SH-SY5Y (cell line): ENCODE results near the gene TCFL5.

ENCODE experiments used
- GATA2 ChIP-seq: IDR thresholded peaks from 2 replicates; pipeline ENCODE4 v1.6.1; 2011; ENCODE audit warnings: mild to moderate bottlenecking, low read depth, low read length
- GATA3 ChIP-seq: IDR thresholded peaks from 2 replicates; pipeline ENCODE4 v1.6.1; 2011; ENCODE audit warnings: low read depth, mild to moderate bottlenecking, low read length, moderate library complexity

The TCFL5 gene

DNA sequence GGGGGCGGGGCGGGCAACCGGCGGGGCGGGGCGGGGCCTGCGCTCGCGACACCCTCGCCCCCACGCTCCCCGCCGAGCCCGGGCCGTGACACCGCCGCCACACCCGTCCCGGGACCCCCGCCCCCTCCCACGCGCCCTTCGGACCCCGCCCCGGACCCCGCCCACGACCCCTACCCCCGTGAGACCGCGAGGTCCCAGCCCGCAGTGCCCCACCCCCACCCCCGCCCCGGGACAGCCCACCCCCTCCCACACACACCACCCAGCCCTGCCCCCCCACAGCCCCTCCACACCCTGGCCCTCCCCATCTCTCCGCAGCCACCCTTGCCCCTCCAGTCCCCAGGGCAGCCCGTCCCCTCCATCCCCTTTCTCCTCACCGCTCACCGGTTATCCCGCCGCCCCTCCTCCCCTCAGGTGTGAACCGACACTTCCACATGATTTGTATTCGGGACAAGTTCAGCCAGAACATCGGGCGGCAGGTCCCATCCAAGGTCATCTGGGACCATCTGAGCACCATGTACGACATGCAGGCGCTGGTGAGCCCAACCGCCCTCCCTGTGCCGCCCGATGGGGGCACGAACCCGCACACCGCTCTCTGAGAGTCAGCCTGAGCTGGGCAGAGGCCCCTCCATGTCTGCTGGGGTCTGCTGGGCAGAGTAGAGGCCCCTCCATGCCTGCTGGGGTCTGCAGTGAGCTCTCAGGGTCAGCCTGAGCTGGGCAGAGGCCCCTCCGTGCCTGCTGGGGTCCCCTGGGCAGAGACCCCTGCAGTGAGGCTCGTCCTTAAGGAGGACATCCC, 64.7 kb downstream of the TCFL5 start:
- TF ChIP-seq GATA3 (no peak), GATA2 (no peak)

DNA sequence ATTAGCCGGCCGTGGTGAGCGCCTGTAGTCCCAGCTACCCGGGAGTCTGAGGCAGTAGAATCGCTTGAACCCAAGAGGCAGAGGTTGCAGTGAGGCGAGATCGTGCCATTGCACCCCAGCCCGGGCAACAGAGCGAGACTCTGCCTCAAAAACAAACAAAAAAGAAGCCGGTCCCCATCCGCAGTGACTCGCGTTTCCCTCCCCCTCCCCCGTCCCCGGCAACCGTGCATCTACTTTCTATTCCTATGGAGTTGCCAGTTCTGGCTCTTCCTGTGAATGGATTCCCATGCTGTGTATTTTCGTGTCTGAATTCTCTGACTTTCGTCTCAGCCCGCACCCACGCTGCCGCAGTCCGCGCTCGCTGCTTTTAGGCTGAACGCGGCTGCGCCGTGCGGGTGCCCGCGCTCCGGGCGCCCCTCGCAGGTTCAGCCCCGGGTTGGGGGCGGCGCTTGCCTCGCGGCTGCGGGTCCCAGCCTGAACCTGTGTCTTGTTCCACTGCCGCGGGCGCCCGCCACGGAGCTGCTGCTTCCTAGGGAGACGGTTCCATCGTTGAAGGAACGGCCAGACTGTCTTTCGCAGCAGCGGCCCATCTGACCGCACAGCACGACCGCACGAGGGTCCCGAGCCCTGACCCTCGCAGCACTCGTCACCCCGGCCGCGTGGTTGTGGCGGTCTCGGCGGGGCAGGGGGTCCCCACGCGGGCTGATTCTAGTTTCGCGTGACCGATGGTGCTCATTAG, 66.4 kb downstream of the TCFL5 start:
- TF ChIP-seq GATA2 (no peak), GATA3 (no peak)

DNA sequence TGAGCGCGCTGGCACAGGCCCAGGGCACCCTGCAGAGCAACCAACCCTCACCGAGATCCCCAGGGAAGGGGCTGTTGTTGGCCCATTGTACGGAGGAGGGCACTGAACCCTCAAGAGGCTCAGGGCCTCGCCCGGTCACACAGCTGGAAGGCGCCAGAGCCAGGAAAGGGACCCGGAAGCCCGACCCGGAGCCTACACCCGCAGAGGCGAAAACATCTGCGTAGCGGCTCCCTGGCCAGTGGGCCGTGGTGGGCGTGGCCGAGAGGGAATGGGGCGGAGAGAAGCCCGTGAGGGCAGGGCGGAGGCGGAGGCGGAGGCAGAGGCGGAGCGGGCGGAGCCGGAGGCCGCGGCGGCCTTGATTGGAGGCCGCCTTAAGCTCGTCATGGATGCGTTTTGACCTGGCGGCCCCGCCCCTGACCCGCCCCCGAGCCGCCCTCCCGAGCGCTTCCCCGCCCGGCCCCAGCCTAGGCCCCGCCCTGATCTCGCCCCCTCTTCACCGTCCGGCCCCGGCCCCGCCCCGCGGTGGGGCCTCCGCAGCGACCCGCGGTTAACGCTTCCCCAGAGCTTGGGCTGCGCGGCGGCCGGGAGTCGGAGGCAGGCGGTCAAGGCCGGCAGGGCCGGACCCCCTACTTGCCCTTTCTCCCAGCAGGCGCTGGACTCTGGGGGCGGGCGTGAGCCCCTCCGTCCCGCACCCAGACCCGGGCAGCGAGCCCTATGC, 67.5 kb downstream of the TCFL5 start:
- TF ChIP-seq GATA3 (no peak), GATA2 (no peak)

DNA sequence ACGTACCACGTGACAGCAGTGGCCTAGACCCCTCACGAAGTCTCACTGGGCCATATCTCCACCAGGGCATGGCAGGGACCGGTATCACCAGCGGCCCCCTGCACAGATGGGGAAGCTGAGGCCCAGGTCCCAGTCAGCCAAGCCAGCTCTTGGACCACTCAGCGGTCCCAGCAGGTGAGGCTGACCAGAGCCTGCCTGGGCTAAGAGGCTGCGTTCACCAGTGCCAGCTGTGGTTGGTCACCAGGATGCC, 67.9 kb downstream of the TCFL5 start:
- TF ChIP-seq GATA3, result no peak
- no peak for TF ChIP-seq GATA2

DNA sequence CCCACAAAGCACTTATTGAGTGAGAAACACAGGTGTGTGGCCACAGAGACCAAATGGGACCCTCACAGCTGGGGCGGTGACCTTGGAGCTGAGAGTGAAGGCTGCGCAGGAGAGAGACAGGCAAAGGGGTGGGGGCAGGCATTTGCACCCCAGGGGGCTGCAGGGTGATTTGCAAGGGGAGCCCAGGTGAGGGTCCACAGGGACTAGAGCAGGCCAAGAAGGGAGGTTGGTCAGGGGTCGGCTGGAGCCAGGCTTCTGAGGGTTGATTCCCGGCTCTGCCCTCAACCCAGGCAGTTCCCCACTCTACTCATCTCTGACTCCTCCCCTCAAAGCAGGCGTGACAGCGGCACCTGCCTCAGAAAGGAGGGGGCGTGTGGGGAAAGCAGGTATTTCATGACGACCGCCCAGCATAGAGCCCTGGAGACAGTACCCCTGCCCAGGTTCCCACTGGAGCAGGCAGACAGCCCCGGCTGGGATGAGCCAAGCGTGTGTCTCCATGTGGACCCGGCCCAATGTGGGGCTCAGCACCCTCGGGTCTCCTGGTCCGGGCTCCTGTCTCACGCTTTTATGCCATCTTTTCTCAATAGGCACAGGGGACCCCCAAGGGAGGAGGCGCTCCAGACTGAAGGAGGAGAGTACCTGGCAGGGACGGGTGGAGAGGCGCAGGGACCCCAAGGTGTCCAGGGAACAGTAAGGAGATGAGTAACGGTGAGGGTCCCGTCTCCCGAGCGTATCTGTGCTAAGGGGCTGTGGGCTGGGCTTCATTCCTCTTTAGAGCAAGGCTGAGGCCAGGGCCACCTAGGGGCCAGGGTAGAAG, 68.5 kb downstream of the TCFL5 start:
- TF ChIP-seq GATA3 (no peak), GATA2 (no peak)

DNA sequence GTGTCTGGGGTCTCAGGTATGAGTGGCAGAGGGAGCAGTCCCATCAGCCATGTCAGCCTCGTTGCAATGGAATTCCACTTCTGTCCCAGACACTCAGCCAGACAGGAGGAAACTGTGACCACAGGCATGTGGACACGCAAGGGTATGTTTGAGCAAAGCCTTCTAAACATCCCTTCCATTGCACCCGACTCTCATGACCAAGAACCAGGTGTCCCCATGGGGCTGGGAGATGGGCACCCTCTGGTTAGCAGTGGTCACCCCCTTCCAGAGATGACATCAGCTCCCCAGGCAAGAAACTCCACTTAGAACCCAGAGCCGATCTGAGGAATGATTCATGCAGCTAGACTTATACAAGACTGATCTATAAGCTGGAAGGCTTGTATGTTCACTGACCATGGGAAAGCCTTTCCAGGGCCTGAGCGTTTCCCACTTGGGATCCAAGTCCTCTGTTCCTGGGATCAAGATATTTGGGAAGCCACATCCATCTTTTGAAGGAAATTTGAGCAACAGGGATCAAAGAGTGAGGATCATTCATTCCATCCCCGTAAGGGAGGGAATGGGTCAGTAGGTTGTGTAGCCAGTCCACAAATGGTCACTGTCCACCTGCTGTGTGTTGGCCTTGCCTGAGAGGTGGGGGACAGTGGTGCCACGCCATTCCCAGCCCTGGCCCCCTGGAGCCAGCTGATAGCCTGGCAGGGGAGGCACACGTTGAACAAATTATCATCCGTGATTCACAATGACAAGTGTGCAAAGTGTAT, 69.3 kb downstream of the TCFL5 start:
- TF ChIP-seq GATA2 (no peak), GATA3 (no peak)

DNA sequence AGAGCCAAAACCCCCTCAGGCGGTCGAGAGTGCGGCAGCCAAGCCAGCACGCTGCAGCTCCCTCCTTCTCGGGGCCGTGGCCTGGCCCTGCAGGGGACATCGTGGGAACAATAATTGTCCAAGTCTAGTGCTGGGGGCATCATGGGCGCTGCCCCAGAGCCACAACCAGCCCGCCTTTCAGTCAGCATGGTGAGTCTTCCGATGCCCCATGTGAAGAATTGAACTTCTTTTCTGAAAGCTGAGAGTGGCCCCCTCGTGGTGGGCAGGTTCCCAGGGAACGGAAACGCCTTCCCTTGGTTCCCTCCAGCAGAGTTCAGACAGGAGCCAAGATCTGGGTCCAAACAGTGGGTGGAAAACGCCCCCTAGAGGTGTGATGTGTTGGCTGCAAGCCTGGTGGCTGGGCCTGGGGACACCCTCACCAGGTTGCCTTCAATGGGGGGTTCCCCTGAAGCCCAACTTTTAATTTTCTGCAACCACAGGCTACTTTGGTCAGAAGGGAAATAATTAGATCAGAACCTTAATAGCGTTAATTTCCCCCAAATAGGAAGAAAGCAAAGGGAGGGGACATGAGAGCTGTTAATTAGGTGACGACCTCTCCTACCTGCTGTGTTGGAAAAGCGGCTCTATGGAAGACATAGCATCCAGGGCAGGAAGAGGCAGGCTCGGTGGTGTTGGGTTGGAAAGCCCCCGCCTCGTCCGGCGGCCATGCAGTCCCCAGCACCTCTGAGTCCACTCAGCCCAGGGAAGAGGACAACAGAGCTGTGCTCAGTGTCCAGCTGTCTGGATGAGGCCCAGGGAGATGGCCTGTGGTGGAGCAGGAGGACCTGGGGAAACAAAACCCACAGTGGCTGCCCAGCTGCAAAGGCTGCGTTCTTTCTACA, 70.1 kb downstream of the TCFL5 start:
- TF ChIP-seq GATA3, result no peak
- TF ChIP-seq GATA2, result no peak
